CD4-positive, CD25-positive, alpha-beta regulatory T cell (primary cell): ENCODE data around the gene PRPH2. TPM values are rescaled to one million over a fixed set of nuclear protein-coding genes. Genes with fewer than 3 reads are reported as not detected.
A peak's percentile ranks its signal among the peaks of the same experiment; 100 is the strongest.

Experiments used
- ATAC-seq, 2 donors: fragments of 150-1000 bp; cut with Tn5 transposase; one replicate each; pipeline ENCODE4 v1.10.0; 2021; ENCODE audit warnings: low read depth in 2 of 2, moderate number of reproducible peaks in 2 of 2, moderate library complexity in 1 of 2
- DNase-seq, 3 donors: peaks; one replicate each; pipeline versions ENCODE4 v3.0.0 to v3.0.0-alpha.2; 2012 to 2022; ENCODE audit warnings: mixed read lengths in 1 of 3
- H3K27ac ChIP-seq: one replicate; pipeline ENCODE4 v1.7.0; 2013; ENCODE audit warnings: mild to moderate bottlenecking, low read length; ENCODE audit not compliant: insufficient read depth, poor library complexity, severe bottlenecking
- H3K27me3 ChIP-seq: one replicate; pipeline ENCODE4 v1.7.0; 2013; ENCODE audit warnings: low read length; ENCODE audit not compliant: control insufficient read depth, insufficient read depth
- H3K36me3 ChIP-seq: one replicate; pipeline ENCODE4 v1.7.0; 2013; ENCODE audit warnings: mild to moderate bottlenecking, low read length, moderate library complexity; ENCODE audit not compliant: control insufficient read depth, insufficient read depth
- H3K4me1 ChIP-seq: 2 replicates; pipeline ENCODE4 v1.7.0; 2013; ENCODE audit warnings: mild to moderate bottlenecking, low read length; ENCODE audit not compliant: insufficient read depth, control insufficient read depth, poor library complexity, severe bottlenecking
- H3K4me3 ChIP-seq: one replicate; pipeline ENCODE4 v1.7.0; 2013; ENCODE audit warnings: low read depth, mild to moderate bottlenecking, low read length, moderate library complexity
- H3K9me3 ChIP-seq, 2 experiments: 1 replicate in 1 of 2; 2 replicates in 1 of 2; pipeline ENCODE4 v1.7.0; 2013; ENCODE audit warnings: low read length in 2 of 2, mild to moderate bottlenecking in 1 of 2, moderate library complexity in 1 of 2; ENCODE audit not compliant: control insufficient read depth in 2 of 2
- H3K27ac Mint-ChIP-seq, 3 donors: one replicate each; pipeline ENCODE4 v1.8.0; 2020 to 2022; ENCODE audit warnings: mild to moderate bottlenecking in 3 of 3, mixed read lengths in 3 of 3, moderate library complexity in 2 of 3
- H3K27me3 Mint-ChIP-seq: one replicate; pipeline ENCODE4 v1.8.0; 2022; ENCODE audit warnings: mild to moderate bottlenecking, mixed read lengths
- H3K36me3 Mint-ChIP-seq: one replicate; pipeline ENCODE4 v1.8.0; 2020; ENCODE audit warnings: mixed read lengths
- H3K4me1 Mint-ChIP-seq, 4 donors: one replicate each; pipeline ENCODE4 v1.8.0; 2020 to 2022; ENCODE audit warnings: mixed read lengths in 4 of 4, mild to moderate bottlenecking in 1 of 4
- H3K4me3 Mint-ChIP-seq, 4 donors: one replicate each; pipeline ENCODE4 v1.8.0; 2020 to 2022; ENCODE audit warnings: mild to moderate bottlenecking in 4 of 4, mixed read lengths in 4 of 4, moderate library complexity in 3 of 4
- H3K9me3 Mint-ChIP-seq, 7 donors: one replicate each; pipeline ENCODE4 v1.8.0; 2020 to 2022; ENCODE audit warnings: mixed read lengths in 7 of 7, mild to moderate bottlenecking in 3 of 7, moderate library complexity in 2 of 7
- polyA plus RNA-seq, 4 donors: library from polyadenylated mRNA; unstranded; fragments of 300-500 nt; fragmentation: Illumina TruSeq; gene quantifications; one replicate each; pipeline ENCODE4 v1.2.3, GENCODE V29; 2021
- total RNA-seq: library from RNA; stranded (reverse); gene quantifications from one replicate; pipeline ENCODE4 v1.2.3, GENCODE V29; 2022

PRPH2 gene
- total and polyA plus RNA-seq, 5 donors from 2014 or later, result 0.07 to 0.29 (median 0.18) TPM; not detected in 2

- no peaks in the 10 kb centered on the region for H3K9me3 Mint-ChIP-seq
- Histone ChIP-seq H3K27me3 (no peaks in the 10 kb centered on the region), H3K27ac (no peak overlapping the region), H3K4me3 (no peak overlapping the region), H3K4me1 (no peaks in the 10 kb centered on the region), H3K36me3 (peaks cover 86% of the 10 kb centered on the region), H3K9me3 (no peaks in the 10 kb centered on the region)
- H3K27me3 Mint-ChIP-seq, result no peaks in the 10 kb centered on the region
- no peak for ATAC-seq
- H3K27ac Mint-ChIP-seq, result peak overlapping the region in 1 of 3 donors; percentile 62
- no peak overlapping the region for H3K4me3 Mint-ChIP-seq
- no peaks in the 10 kb centered on the region for H3K4me1 Mint-ChIP-seq
- DNase-seq, result no peak
- peaks cover 41% of the 10 kb centered on the region for H3K36me3 Mint-ChIP-seq
Measured at GRCh38 chr6:42652024-42652746, 70.2 kb downstream of the PRPH2 start.

Other genes starting within 250 kb of the PRPH2 start
- gene UBR2, start 158.6 kb downstream of the PRPH2 start, total RNA-seq, result 50.2 TPM
- gene UBR2, start 158.6 kb downstream of the PRPH2 start, polyA plus RNA-seq, result 10 to 100 TPM in 3 of 4 donors, 1 to 10 TPM in 1; 9.9 to 12.0 (median 11.0) TPM
- gene TBCC, start 23.5 kb upstream of the PRPH2 start, total RNA-seq, result 89.2 TPM
- 100 to 1,000 TPM; 117 to 136 (median 134) TPM for gene TBCC, start 23.5 kb upstream of the PRPH2 start, polyA plus RNA-seq
- 47.0 TPM for gene BICRAL, start 59.5 kb upstream of the PRPH2 start, total RNA-seq
- 1 to 10 TPM; 3.3 to 3.8 (median 3.4) TPM for gene BICRAL, start 59.5 kb upstream of the PRPH2 start, polyA plus RNA-seq
- gene RPL7L1, start 157.0 kb upstream of the PRPH2 start, total RNA-seq, result 64.4 TPM
- gene RPL7L1, start 157.0 kb upstream of the PRPH2 start, polyA plus RNA-seq, result 10 to 100 TPM; 48.4 to 60.9 (median 54.2) TPM
- 1.1 TPM for gene PTCRA, start 193.5 kb upstream of the PRPH2 start, total RNA-seq
- gene PTCRA, start 193.5 kb upstream of the PRPH2 start, polyA plus RNA-seq, result not detected
- gene CNPY3, start 206.9 kb upstream of the PRPH2 start, total RNA-seq, result 42.9 TPM
- gene CNPY3, start 206.9 kb upstream of the PRPH2 start, polyA plus RNA-seq, result 10 to 100 TPM; 79.2 to 88.8 (median 84.4) TPM
- gene GNMT, start 238.2 kb upstream of the PRPH2 start, total RNA-seq, result 0.99 TPM
- under 1 TPM in 1 of 4 donors, not detected in 3; 0.22 TPM for gene GNMT, start 238.2 kb upstream of the PRPH2 start, polyA plus RNA-seq